Measurements from ENCODE around the gene GABBR2. TPM values are rescaled to one million over a fixed set of nuclear protein-coding genes. Genes with fewer than 3 reads are reported as not detected.
A peak's percentile ranks its signal among the peaks of the same experiment; 100 is the strongest.

Gene GABBR2
- polyA plus RNA-seq, 1 of the 3 experiments (the other 2 are of a cell fraction), result not detected

GRCh38 chr9:98374385-98375051 lies 334.2 kb downstream of the GABBR2 start:
- DNase-seq, result no peak
- POLR2A ChIA-PET, result no interaction called here
- no peaks in the 10 kb centered on the region for H3K36me3 ChIP-seq (replicated peaks in 1 of 2; ENCODE audit: control insufficient read depth in 1 of 2, insufficient read depth in 2 of 2, low read length in 1 of 2)
- CTCF ChIA-PET, result no interaction called here
- H3K4me2 ChIP-seq, result peak overlapping the region; percentile 44; the same call in 1 of the 2 replicates
- H3K27me3 ChIP-seq (ENCODE audit: insufficient read depth), result no peaks in the 10 kb centered on the region
- WGBS (ENCODE audit: low lambda C conversion rate), result 58% methylated on average over 10 of the region's 10 CpGs
- peak overlapping the region in 1 of 2 experiments; percentile 65; a peak in 2 of 4 replicates for H3K27ac ChIP-seq (ENCODE audit: low read depth in 2 of 2, low read length in 1 of 2)
- peaks cover 12% of the 10 kb centered on the region for H3F3A ChIP-seq (replicated peaks; ENCODE audit: insufficient read depth)
- no peaks in the 10 kb centered on the region for H3K9me3 ChIP-seq
- H3K79me2 ChIP-seq (ENCODE audit: insufficient read depth), result no peaks in the 10 kb centered on the region
- peak overlapping the region; percentile 48; the same call in 1 of the 2 replicates for H3K9ac ChIP-seq
- H2AFZ ChIP-seq (ENCODE audit: low read depth), result no peak overlapping the region
- H3K9me2 ChIP-seq, result no peaks in the 10 kb centered on the region
- H3K4me1 ChIP-seq (ENCODE audit: control insufficient read depth in 1 of 2, insufficient read depth in 2 of 2, low read depth in 1 of 2, low read length in 1 of 2), result peaks cover 3 to 11% of the 10 kb centered on the region in 2 experiments; a peak in 2 of 4 replicates
- no peak overlapping the region for H3K4me3 ChIP-seq (ENCODE audit: low read depth in 2 of 2, low read length in 1 of 2)
- TF ChIP-seq ELF1 (IDR thresholded peaks at IDR 0.05), result no peak
- TF ChIP-seq TCF12 (IDR thresholded peaks at IDR 0.05), result no peak
- TF ChIP-seq FOXM1 (IDR thresholded peaks at IDR 0.05; ENCODE audit: low read depth), result no peak
- TF ChIP-seq YY1 (IDR thresholded peaks at IDR 0.05; ENCODE audit: low read depth), result no peak
- no peak for TF ChIP-seq USF1 (IDR thresholded peaks at IDR 0.05; ENCODE audit: borderline replicate concordance, low read depth)
- no peak for TF ChIP-seq MXI1 (IDR thresholded peaks at IDR 0.05; ENCODE audit: low read depth, low read length)
- TF ChIP-seq IRF3 (IDR thresholded peaks at IDR 0.05; ENCODE audit: low read depth, low read length), result no peak
- no peak for TF ChIP-seq CHD2 (IDR thresholded peaks at IDR 0.05; ENCODE audit: low read length, partially characterized antibody)
- no peaks in the 10 kb centered on the region for H4K20me1 ChIP-seq (ENCODE audit: insufficient read depth)

DNA sequence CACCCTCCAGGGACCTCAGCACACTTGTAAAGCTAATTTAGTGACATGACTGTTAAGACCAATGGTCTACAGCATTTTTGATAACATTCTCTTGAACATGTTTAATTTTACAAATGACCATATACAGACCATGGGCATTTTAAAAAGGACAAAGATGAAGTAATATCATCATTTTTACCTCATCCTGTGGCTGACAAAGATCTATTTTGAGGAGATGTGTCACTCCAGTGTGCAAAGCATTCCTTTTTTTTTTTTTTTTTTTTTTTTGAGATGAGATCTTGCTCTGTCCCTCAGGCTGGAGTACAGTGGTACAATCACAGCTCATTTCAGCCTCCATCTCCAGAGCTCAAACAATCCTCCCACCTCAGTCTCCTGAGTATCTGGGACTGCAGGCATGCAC lies 335.1 kb downstream of the GABBR2 start:
- ChIA-PET POLR2A (no interaction called here), CTCF (no interaction called here)
- Histone ChIP-seq H3K79me2 (ENCODE audit: insufficient read depth) (no peaks in the 10 kb centered on the region), H3K4me3 (ENCODE audit: low read depth in 2 of 2, low read length in 1 of 2) (no peak overlapping the region), H3K36me3 (replicated peaks in 1 of 2; ENCODE audit: control insufficient read depth in 1 of 2, insufficient read depth in 2 of 2, low read length in 1 of 2) (no peaks in the 10 kb centered on the region), H3K4me1 (ENCODE audit: control insufficient read depth in 1 of 2, insufficient read depth in 2 of 2, low read depth in 1 of 2, low read length in 1 of 2) (peaks cover 3 to 11% of the 10 kb centered on the region in 2 experiments; a peak in 2 of 4 replicates), H3K27me3 (ENCODE audit: insufficient read depth) (no peaks in the 10 kb centered on the region), H3K9ac (peak overlapping the region; percentile 48; the same call in 1 of the 2 replicates), H4K20me1 (ENCODE audit: insufficient read depth) (no peaks in the 10 kb centered on the region), H2AFZ (ENCODE audit: low read depth) (no peak overlapping the region), H3F3A (replicated peaks; ENCODE audit: insufficient read depth) (peaks cover 12% of the 10 kb centered on the region), H3K4me2 (no peak overlapping the region), H3K27ac (ENCODE audit: low read depth in 2 of 2, low read length in 1 of 2) (peak overlapping the region in 1 of 2 experiments; percentile 65; a peak in 2 of 4 replicates), H3K9me3 (no peaks in the 10 kb centered on the region), H3K9me2 (no peaks in the 10 kb centered on the region)
- TF ChIP-seq MAX (IDR thresholded peaks at IDR 0.05; ENCODE audit: low read depth), result no peak
- DNase-seq, result no peak
